ENCODE measurements around the gene FAM222B.
A peak's percentile ranks its signal among the peaks of the same experiment; 100 is the strongest.

- peak in 1 of 6 experiments; percentile 2 for TF ChIP-seq CTCF (IDR thresholded peaks at IDR 0.05)
- TF ChIP-seq POLR2A (IDR thresholded peaks at IDR 0.05), result peak; percentile 39 to 48
These were observed 12.1 kb upstream of the FAM222B start, which contains the start of gene ERAL1 for GRCh38 chr17:28854457-28855335.
